Upper lobe of left lung (tissue), 4 donors: ENCODE results near the gene RASEF.

Source experiments
- EP300 ChIP-seq, 4 donors: sonication (generic); formaldehyde crosslinking; IDR thresholded peaks; one replicate each; pipeline ENCODE4 v1.5.1; 2017; ENCODE audit warnings: antibody characterized with exemption in 4 of 4, control low read depth in 2 of 4
- TF ChIP-seq, protein P1 (sequence below), 6 experiments: fragments of 450-650 bp in 4 of 6; fragments of 200-600 bp in 2 of 6; sonication (generic) in 2 of 6; IDR thresholded peaks; one replicate each; pipeline ENCODE4 v1.5.1; 2016 to 2019; ENCODE audit warnings: antibody characterized with exemption in 6 of 6

DNA sequence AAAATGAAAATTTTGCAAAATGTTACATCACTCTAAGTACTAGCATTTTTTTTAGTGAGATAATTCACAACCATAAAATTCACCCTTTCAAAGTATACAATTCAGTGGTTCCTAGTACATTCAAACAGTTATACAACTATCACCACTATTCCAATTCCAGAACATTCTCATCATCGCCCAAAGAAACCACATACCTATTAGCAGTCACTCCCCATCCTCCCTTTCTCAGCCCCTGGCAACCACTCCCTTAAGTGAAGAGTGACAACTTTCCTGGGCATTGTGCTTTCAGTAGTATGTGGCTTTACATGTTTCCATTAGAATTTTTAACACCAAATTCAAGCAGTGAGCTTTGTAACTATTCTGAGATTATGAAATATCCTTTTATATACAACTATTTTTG lies 81.4 kb downstream of the RASEF start:
- TF ChIP-seq, protein P1, sequence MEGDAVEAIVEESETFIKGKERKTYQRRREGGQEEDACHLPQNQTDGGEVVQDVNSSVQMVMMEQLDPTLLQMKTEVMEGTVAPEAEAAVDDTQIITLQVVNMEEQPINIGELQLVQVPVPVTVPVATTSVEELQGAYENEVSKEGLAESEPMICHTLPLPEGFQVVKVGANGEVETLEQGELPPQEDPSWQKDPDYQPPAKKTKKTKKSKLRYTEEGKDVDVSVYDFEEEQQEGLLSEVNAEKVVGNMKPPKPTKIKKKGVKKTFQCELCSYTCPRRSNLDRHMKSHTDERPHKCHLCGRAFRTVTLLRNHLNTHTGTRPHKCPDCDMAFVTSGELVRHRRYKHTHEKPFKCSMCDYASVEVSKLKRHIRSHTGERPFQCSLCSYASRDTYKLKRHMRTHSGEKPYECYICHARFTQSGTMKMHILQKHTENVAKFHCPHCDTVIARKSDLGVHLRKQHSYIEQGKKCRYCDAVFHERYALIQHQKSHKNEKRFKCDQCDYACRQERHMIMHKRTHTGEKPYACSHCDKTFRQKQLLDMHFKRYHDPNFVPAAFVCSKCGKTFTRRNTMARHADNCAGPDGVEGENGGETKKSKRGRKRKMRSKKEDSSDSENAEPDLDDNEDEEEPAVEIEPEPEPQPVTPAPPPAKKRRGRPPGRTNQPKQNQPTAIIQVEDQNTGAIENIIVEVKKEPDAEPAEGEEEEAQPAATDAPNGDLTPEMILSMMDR (IDR thresholded peaks at IDR 0.05), result no peak
- TF ChIP-seq EP300 (IDR thresholded peaks at IDR 0.05), result no peak
